ENCODE results near the gene C3. TPM values are rescaled to one million over a fixed set of nuclear protein-coding genes. Genes with fewer than 3 reads are reported as not detected.
A peak's percentile ranks its signal among the peaks of the same experiment; 100 is the strongest.
"Not testable (repeated sequence)": the region's sequence is repeated elsewhere in the genome, so short reads cannot be mapped to it uniquely, and the experiment has no call there.

C3 gene
- total RNA-seq, 1 donor from 2014 or later: 48.4 TPM

- no peak for DNase-seq (ENCODE audit: low spot score)
Observed at GRCh38 chr19:6693056-6693471, 27.4 kb downstream of the C3 start.

GRCh38 chr19:6692027-6692426 is 28.4 kb downstream of the C3 start:
- DNase-seq (ENCODE audit: low spot score): no peak

- DNase-seq (ENCODE audit: low spot score): no peak
Observed at GRCh38 chr19:6691342-6691741, 29.1 kb downstream of the C3 start.

GRCh38 chr19:6690160-6690885 is 30.1 kb downstream of the C3 start:
- no peak for DNase-seq (ENCODE audit: low spot score)

- no peak for DNase-seq (ENCODE audit: low spot score)
Observed at GRCh38 chr19:6687114-6687513, 33.3 kb downstream of the C3 start.

- no peak for DNase-seq (ENCODE audit: low spot score)
Observed at GRCh38 chr19:6686628-6686975, 33.8 kb downstream of the C3 start.

GRCh38 chr19:6685962-6686627 is 34.4 kb downstream of the C3 start:
- DNase-seq (ENCODE audit: low spot score): no peak

- DNase-seq (ENCODE audit: low spot score): no peak
Observed at GRCh38 chr19:6685482-6685881, 35.0 kb downstream of the C3 start.

GRCh38 chr19:6683971-6684370 is 36.5 kb downstream of the C3 start:
- no peak for DNase-seq (ENCODE audit: low spot score)

GRCh38 chr19:6682607-6683128 is 37.8 kb downstream of the C3 start:
- no peak for DNase-seq (ENCODE audit: low spot score)

GRCh38 chr19:6680141-6680540 is 40.3 kb downstream of the C3 start:
- no peak for DNase-seq (ENCODE audit: low spot score)

- no peak for DNase-seq (ENCODE audit: low spot score)
Observed at GRCh38 chr19:6679139-6679538, 41.3 kb downstream of the C3 start.

GRCh38 chr19:6678690-6679109 is 41.8 kb downstream of the C3 start:
- no peak for DNase-seq (ENCODE audit: low spot score)

- DNase-seq (ENCODE audit: low spot score): no peak
Observed at GRCh38 chr19:6677883-6678689, 42.4 kb downstream of the C3 start.

GRCh38 chr19:6677495-6677882 is 43.0 kb downstream of the C3 start:
- no peak for DNase-seq (ENCODE audit: low spot score)

- no peak for DNase-seq (ENCODE audit: low spot score)
Observed at GRCh38 chr19:6676288-6676687, 44.2 kb downstream of the C3 start.

GRCh38 chr19:6674868-6675305 is 45.6 kb downstream of the C3 start:
- peak; percentile 35 for DNase-seq (ENCODE audit: low spot score)

- not testable (repeated sequence) for DNase-seq (ENCODE audit: low spot score)
Observed at GRCh38 chr19:6674408-6674807, 46.0 kb downstream of the C3 start.

GRCh38 chr19:6672693-6673290 is 47.7 kb downstream of the C3 start:
- DNase-seq (ENCODE audit: low spot score): no peak

GRCh38 chr19:6671960-6672359 is 48.5 kb downstream of the C3 start:
- DNase-seq (ENCODE audit: low spot score): no peak

GRCh38 chr19:6668691-6669090 is 51.8 kb downstream of the C3 start:
- no peak for DNase-seq (ENCODE audit: low spot score)

GRCh38 chr19:6667114-6667627 is 53.3 kb downstream of the C3 start:
- DNase-seq (ENCODE audit: low spot score): no peak

All from umbilical cord (tissue), 2 donors.